SH-SY5Y (cell line): ENCODE results near the gene EVI5L.

Source experiments
- GATA2 ChIP-seq: IDR thresholded peaks from 2 replicates; pipeline ENCODE4 v1.6.1; 2011; ENCODE audit warnings: mild to moderate bottlenecking, low read depth, low read length
- GATA3 ChIP-seq: IDR thresholded peaks from 2 replicates; pipeline ENCODE4 v1.6.1; 2011; ENCODE audit warnings: low read depth, mild to moderate bottlenecking, low read length, moderate library complexity

EVI5L gene

DNA sequence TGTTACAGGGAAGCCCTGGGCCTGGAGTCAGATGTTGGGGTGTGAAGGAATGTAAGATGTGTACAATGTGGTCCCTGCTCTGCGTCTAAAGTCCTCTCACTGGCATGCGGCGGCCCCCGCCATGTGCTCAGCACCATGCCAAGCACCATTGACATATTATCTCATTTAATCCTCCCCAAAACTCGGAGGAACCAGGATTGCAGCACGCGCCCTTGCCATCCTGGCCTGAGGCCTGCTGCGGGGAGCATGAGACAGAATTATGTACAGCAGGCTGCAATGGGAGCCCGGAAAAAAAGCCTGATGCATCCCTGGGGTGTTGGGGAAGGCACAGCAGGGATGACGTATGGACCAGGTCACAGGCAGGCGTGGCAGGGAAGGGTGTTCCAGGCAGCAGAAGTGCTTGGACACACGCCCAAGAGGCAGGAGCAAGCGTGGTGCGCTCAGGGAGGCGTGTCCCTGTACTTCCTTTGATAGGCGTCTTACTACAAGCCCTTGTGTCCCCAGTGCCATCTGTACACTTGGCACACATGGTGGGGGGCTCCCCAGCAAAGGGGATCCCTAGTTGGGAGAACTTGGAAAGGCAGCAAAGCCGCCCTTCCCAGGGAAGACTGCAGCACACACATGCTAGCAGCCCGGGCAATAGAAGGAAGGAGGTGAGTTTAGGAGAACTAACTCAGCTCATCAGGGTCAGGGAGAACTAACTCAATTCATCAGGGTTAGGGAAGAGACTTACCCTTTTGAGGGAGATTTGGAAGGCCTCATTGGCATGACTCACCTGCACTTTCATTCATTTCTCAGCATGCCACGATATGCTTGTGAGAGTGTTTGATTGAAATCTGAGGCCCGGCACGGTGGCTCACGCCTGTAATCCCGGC is 3.4 kb downstream of the EVI5L start:
- no peak for TF ChIP-seq GATA2
- no peak for TF ChIP-seq GATA3

DNA sequence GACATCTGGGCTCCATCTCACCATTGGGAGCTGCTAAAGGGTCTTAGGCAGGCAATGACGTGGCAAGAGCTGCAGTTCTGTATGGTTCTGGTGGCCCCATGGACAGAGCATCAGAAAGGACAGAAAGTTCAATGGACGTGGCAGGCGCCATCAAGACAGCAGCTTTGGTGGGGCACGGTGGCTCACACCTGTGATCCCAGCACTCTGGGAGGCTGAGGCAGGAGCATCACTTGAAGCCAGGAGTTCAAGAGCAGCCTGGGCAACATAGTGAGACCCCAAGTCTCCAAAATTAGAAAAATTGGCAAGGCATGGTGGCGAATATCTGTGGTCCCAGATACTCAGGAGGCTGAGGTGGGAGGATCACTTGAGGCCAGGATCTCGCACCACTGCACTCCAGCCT is 9.5 kb downstream of the EVI5L start:
- TF ChIP-seq GATA3 = no peak
- TF ChIP-seq GATA2 = no peak

DNA sequence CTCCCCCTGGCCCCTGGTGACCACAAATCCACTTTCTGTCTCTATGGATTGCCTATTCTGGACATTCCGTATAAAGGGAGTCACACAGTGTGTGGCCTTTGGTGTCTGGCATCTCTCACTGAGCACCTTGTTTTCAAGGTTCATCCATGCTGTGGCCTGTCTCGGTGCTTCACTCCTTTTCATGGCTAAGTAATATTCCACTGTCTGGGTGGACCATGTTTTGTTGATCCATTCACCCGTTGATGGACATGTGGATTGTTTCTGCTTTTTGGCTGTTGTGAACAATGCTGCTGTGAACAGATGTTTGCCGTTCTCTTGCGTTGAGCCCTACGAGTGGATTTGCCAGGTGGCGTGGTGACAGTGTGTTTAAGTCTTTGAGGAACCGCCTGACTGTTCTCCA is 10.6 kb downstream of the EVI5L start:
- TF ChIP-seq GATA3 (no peak), GATA2 (no peak)

DNA sequence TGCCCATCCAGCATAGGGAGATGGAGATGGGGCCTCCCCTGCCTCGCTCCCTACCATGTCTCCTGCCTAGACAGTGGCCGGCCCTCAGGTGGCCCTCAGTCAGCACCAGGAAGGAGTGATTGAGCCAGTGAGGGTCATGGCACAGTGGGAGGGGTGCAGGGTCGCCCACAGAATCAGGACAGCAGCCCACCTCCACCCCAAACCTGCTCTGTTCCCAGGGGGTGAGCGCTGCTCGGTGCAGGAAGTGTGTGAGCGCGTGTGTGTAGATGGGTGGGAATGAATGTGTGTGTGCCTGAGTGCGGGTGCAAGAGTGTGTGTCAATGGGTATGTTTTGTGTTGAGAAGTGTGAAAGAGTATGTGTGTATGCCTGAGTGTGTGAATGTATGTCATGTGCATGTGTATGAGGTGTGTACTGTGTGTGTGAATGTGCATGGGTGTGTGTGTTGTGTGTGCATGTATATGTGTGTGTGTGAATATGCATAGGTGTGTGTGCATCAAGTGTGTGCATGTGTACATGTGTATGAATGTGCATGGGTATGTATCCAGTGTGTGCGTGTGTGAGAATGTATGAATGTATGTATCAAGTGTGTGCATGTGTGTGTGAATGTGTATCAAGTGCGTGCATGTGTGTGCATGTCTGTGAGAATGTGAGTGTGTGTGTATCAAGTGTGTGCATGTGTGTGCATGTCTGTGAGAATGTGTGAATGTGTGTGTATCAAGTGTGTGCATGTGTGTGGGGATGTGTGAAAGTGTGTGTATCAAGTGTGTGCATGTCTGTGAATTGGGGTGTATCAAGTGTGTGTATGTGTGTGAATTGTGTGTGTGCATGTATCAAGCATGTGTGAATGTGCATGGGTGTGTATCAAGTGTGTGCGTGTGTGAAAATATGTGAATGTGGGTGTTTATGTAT is 12.0 kb downstream of the EVI5L start:
- TF ChIP-seq GATA3 (no peak), GATA2 (no peak)

DNA sequence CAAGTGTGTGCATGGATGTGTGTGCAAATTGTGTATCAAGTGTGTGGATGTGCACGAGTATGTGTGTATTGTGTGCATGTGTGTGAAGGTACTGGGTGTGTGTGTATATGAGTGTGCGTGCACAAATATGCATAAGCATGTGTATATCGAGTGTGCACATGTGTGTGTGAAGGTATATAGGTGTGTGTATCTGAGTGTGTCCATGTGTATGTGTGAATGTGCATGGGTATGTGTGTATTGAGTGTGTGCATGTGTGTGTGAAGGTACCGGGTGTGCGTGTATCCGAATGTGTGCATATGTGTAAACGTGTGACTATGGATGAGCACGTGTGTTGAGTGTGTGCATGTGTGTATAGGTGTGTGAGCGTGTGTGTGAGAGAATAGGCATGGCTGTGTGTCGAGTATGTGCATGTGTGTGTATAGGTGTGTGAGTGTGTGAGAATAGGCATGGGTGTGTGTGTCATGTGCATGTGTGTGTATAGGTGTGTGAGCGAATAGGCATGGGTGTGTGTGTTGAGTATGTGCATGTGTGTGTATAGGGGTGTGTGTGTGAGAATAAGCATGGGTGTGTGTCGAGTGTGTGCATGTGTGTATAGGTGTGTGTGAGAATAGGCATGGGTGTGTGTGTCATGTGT is 12.8 kb downstream of the EVI5L start:
- TF ChIP-seq GATA3 (no peak), GATA2 (no peak)

DNA sequence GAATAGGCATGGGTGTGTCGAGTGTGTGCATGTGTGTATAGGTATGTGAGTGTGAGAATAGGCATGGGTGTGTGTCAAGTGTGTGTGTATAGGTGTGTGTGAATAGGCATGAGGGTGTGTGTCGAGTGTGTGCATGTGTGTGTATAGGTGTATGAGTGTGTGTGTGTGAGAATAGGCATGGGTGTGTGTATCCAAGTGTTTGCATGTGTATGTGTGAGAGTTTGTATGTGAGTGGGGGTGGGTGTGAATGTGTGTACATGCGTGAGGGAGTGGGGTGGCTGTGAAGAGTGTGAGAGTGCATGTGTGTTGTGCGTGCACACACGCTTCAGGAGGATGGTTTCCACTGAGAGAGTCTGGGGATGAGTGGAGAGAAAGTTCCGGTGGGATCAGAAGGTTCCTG is 13.5 kb downstream of the EVI5L start:
- TF ChIP-seq GATA2 = no peak
- TF ChIP-seq GATA3 = no peak

DNA sequence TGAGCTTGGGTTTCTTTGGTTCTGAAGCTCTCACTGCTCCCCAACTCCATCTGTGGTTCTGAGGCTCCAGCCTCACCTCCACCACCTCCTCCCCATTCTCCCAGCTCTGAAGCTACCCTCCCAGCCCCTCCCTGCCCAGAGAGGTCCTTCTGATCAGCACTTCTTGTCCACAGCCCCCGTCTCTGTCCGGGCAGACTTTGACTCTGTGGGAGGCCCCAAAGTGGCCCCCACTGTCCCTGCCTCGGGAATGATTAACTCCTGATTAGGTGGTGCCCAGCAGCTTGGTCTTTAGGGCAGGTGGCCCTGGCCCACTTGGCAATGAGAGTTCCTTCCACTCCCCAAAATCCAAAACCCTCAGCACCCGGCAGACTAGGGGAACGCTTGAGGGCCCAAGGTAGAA is 14.4 kb downstream of the EVI5L start:
- TF ChIP-seq GATA2 (no peak), GATA3 (no peak)

DNA sequence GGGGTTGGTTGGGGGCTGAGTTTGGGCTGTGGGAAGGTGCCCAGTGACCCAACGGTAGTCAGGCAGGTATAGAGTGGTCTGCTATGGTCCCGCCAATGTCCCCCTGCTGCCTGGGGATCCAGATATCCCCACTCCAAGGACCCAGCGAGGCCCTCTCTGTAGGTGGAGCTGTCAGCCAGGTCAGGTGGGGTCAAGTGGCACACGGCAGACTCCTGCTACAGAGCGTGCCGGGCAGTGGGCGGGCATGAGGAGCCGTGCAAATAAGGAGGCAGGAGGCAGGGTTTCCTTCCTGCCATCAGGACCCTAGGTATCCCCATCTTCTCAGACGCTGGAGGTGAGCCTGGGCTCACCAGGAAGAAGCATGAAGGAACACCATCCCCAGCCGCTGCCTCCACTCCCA is 14.9 kb downstream of the EVI5L start:
- TF ChIP-seq GATA2 = no peak
- no peak for TF ChIP-seq GATA3

DNA sequence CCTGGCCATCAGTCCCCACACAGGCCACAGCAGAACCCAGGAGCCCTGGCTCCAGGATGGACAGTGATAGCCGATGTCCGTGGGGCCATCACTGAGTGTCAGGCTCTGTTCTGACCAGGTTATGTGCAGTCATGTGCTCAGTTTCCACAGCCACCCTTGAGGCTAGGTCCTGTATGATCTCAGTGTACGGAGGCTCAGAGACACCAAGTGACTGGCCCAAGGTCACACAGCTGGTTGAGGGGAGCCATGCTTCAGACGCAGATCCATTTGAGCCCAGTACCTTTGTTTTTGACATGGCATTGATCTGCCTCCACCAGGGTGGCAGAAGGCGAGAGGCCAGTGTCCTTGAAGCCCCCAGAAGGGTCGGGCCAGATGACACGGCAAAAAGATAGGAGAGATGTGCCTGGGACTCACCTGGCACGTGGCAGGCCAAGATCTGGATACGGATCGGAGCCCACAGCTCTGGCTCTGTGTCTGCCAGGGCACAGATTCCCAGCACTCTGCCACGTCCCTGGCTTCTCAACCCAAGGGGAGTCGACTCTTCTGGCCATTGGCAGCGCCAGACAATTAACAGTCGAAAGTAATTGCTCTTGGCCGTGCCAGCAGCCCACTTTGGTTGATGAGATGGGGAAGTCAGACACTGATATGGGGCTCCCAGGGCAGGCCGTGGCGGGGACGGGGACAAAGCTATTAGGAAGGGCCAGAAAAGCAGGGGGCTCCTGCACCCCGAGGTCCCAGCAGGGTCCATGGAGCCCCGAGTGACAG is 15.6 kb downstream of the EVI5L start:
- no peak for TF ChIP-seq GATA2
- no peak for TF ChIP-seq GATA3

DNA sequence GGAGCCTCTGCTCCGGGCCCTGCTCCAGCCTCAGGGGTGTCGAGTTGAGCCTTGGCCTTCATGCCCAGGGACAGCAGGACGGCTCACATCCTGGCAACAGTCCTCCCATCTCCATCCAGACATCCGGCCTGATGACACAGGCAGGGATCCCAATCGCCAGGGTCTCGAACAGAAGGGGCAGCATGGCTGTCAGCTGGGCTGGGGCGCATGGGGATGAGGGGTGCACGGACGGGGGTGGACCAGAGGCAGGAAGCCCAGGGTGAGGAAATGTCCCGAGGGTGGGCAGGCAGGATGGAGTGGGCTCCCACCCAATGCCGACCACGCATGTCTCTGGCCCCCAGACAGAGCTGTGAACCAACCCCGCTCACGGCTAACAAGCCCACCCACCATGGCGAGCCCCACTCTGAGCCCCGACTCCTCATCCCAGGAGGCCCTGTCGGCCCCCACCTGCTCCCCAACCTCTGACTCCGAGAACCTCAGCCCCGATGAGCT is 16.2 kb downstream of the EVI5L start:
- no peak for TF ChIP-seq GATA2
- TF ChIP-seq GATA3 = no peak

DNA sequence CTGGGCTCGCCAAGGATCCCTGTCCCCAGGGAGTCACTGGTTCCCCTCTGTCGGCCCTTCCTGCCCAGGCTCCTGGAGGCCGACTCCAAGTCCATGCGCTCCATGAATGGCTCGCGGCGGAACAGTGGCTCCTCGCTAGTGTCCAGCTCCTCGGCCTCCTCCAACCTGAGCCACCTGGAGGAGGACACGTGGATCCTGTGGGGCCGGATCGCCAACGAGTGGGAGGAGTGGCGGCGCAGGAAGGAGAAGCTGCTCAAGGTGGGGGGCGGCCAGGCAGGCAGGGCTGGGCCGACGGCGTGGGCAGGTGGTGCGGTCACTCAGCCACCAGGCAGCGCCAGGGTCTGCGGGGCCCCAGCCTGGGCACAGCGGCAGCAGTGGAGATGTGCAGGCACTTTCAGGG is 17.6 kb downstream of the EVI5L start:
- TF ChIP-seq GATA3 (no peak), GATA2 (no peak)

DNA sequence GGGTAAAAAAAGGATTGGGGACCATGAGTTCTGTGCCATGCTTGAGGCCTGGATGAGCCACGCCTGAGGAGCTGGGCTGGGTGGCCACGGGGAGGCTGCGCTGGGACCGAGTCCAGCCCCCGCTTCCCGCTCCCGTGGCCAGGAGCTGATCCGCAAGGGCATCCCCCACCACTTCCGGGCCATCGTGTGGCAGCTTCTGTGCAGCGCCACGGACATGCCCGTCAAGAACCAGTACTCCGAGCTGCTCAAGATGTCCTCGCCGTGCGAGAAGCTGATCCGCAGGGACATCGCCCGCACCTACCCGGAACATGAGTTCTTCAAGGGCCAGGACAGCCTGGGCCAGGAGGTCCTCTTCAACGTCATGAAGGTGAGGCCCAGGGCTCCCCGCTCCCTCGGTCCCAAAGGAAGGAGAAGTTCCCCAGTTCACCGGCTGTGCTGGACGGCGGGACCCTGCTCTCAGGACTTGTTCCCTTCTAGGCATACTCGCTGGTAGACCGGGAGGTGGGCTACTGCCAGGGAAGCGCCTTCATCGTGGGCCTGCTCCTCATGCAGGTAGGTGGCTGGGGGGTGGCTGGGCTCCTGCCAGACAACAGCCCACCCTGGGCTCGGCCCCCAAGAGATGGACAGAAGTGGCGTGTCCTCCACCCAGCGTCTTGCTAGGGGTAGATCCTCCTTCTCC is 18.9 kb downstream of the EVI5L start:
- TF ChIP-seq GATA2 (no peak), GATA3 (no peak)

DNA sequence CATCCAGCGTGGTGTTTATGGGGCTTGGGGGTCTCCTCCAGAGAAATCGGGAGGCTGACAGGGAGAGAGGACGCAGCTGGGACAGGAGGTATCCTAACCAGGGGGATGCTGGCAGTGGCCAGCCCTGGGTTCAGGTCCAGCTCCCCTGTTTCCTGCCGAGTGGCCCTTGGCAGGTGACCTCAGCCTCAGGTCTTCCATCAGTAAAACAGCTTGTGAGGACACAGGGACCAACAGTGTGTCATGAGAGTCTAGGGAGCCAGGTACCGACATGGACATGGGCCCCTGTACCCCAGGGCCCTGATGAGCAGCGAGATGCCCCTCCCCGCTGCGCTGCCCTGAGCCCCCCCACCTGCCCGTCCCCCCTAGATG is 19.6 kb downstream of the EVI5L start:
- TF ChIP-seq GATA3 = no peak
- no peak for TF ChIP-seq GATA2
